Colon (tissue), 2 donors: ENCODE data around the gene MOXD1.
"Not testable (repeated sequence)": the region's sequence is repeated elsewhere in the genome, so short reads cannot be mapped to it uniquely, and the experiment has no call there.

ENCODE experiments used
- FAIRE-seq: peaks from 2 replicates; lab custom pipeline; 2012; peaks lifted over from hg19 to GRCh38; lab: Jason Lieb, UNC
- donor health status: control.
- donor health status: control.

MOXD1 gene

DNA sequence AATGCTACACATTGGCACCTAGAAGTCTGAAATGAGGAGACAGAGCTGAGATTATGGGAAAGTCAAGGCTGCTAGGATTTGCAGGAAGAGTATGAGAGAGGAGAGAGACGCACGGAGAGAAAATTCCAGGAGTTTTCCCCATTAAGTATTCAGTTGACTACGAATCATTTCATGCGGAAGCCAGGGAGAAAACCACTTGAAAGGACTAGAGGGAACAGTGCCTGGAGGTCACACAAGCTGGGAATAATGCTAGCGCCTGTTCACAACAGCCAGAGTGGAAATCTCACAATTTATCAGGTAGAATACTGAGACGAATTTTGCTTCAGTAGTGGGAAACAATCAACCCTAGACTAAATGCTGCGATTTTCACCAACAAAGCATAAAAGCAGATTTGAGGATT lies 118.6 kb downstream of the MOXD1 start:
- no peak for FAIRE-seq

DNA sequence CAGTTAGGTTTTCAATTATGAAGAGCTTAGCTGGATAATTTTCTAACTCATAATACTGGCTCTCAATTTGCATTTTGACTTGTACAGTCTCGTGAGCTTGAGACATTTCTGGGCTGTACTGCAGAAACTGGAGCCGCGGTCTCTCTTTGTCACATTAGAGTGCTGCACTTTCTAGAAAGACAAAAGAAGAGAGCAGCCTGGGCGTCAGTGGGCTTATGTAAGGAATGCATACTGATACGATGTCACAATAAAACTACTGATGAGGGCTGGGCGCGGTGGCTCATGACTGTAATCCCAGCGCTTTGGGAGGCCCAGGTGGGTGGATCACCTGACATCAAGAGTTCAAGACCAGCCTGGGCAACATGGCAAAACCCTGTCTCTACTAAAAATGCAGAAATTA lies 120.8 kb downstream of the MOXD1 start:
- no peak for FAIRE-seq

- FAIRE-seq: no peak
Measured at GRCh38 chr6:132279592-132280139, 121.6 kb downstream of the MOXD1 start.

- FAIRE-seq: no peak
Measured at GRCh38 chr6:132275066-132275970, 126.0 kb downstream of the MOXD1 start.

DNA sequence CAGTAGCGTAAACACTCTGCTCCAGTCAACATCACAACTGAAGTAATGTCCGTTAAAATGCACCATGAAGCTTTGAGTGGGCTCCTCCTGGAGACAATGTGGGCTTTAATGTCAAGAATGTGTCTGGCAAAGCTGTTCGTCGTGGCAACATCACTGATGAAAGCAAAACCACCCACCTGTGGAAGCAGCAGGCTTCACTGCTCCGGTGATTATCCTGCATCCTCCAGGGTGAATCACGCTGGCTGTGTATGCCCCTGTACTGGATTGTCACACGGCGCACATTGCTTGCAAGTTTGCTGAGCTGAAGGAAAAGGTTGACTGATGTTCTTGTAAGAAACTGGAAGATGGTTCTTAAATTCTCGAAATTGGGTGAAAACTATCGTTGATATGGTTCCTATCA lies 128.5 kb downstream of the MOXD1 start:
- no peak for FAIRE-seq

- no peak for FAIRE-seq
Measured at GRCh38 chr6:132270726-132271402, 130.4 kb downstream of the MOXD1 start.

DNA sequence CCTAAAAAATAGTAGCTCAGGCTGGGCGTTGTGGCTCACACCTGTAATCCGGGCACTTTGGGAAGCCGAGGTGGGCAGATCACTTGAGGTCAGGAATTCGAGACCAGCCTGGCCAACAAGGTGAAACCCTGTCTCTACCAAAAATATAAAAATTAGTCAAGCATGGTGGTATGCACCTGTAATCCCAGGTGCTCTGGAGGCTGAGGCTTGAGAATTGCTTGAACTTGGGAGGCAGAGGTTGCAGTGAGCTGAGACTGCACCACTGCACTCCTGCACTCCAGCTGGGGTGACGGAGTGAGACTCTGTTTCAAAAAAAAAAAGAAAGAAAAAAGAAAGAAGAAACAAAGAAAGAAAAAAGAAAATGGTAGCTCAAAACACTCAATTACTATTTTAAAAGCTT lies 132.6 kb downstream of the MOXD1 start:
- not testable (repeated sequence) for FAIRE-seq

DNA sequence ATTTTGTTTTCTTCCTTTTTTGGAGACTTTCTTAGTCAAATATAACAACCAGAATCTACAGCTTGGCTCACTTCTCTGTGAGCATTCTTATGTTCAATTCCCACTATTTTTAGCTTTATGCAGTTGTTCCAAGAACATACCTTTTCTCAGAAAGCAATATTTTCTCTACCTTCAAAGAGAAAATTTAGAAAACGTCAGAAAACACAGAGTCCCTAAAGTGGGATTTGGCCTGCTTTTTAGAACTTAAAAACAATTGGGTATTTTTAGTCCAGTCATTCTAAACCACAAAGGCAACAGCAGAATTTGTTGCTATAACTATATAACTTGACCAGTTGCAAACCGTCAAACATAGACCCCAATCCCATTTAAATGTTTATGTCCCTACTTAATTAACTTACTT lies 133.1 kb downstream of the MOXD1 start:
- no peak for FAIRE-seq

DNA sequence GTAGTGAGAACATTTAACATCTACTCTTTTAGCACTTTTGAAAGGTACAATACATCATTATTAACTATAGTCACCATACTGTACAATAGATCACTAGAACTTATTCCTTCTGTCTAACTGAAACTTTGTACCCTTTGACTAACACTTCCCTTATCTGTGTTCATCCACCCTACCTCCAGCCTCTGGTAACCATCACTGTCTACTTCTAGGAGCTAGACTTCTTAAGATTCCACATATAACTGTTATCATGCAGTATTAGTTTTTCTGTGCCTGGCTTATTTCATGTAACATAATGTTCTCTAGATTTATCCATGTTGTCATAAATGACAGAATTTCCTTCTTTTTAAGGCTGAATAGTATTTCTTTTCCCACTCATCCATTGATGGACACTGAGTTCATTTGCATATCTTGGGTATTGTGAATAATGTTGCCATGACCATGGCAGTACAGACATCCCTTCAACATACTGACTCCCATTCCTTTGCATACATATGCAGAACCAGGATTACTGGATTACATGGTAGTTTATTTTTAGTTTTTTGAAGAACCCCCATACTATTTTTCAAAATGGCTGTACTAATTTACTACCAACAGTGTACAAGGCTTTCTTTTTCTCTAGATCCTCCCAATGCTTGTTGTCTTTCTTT lies 135.7 kb downstream of the MOXD1 start:
- no peak for FAIRE-seq

- FAIRE-seq: no peak
Measured at GRCh38 chr6:132264021-132264500, 137.2 kb downstream of the MOXD1 start.

DNA sequence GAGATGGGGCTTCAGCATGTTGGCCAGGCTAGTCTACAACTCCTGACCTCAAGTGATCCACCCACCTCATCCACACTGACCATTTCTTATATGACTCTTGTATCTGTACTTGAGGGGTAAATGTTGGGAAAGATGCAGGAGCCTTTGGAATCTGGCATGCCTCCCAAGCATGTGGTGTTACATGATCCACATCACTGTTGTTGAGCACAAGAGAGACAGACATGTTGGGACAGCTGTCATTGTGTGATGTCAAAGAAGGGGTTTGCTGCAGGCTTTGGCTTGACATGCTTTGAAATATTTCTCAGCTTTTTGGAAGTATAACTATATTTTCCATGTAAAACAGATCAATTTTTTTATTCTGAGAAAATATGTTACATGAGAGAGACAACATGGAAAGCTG lies 139.9 kb downstream of the MOXD1 start:
- no peak for FAIRE-seq

- FAIRE-seq: no peak
Measured at GRCh38 chr6:132259070-132259469, 142.2 kb downstream of the MOXD1 start.

DNA sequence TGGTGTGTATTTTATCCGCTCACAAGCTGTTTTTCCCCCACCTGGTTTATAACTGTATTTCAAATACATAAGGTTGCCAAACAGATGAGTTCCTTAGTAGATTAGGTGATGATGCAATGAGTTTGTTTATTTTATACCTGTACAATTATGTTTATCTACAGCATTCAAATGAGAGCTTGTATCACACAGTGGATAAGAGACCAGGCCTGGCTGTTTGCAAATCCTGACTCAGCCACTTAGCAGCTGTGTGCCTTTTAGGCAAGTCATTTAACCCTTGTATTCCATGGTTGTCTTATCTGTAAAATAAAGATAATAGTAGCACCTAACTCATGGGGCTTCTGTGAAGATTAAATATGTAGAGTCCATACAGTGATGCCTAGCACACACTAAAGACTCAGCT lies 143.7 kb downstream of the MOXD1 start:
- no peak for FAIRE-seq

DNA sequence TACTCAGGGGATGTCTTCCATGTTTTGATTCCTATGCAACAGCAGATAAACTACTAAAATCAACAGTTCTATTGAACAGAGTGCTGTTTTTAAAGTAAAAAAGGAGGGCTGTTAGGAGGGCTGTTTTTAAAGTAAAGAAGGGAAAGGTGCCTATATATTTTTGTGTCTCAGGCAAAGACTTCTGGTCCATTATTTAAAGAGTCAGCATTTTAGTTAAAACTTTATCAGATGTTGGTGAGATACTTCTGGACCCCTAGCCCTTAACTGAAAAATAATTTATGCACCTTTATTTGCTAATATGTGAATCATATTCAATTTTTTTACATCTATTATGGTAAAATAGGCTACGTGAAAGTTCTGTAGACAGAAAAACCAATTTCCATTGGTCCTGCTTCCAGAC lies 144.8 kb downstream of the MOXD1 start:
- FAIRE-seq: no peak

DNA sequence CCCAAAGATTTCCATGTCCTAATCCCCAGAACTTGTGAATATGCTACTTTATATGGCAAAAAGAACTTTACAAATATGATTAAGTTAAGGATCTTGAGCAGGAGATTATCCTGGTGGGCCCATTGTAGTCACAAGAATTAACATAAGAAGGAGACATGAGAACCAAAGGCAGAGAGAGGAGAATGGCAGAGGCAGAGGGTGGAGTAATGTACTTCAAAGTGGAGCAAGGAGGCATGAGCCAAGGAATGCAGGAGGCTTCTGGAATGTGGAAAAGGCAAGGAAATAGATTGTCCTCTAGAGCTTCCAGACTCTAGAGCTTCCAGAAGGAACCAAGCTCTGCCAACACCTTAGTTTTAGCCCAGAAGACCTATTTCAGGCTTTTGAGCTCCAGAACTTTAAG lies 147.4 kb downstream of the MOXD1 start:
- no peak for FAIRE-seq

- no peak for FAIRE-seq
Measured at GRCh38 chr6:132253211-132253610, 148.1 kb downstream of the MOXD1 start.

- FAIRE-seq: no peak
Measured at GRCh38 chr6:132252113-132252512, 149.2 kb downstream of the MOXD1 start.

DNA sequence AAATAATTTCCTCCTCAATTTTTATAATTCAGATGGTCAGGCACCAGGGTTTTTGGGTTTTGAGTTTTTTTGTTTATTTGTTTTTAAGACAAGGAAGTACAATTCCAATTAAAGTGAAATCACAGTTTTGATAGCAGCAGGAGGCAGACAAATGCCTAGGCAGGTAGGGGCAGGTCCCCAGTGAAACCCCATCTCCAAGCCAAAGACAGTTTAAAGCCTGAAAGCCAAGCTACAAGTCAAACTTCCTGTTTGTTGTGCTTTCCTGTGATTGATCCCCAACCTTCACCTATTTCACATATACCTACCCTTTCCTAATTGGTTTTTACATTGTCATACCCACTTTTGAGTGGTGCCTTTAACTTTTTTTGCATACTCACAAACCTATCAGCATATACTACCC lies 149.6 kb downstream of the MOXD1 start:
- FAIRE-seq: no peak

DNA sequence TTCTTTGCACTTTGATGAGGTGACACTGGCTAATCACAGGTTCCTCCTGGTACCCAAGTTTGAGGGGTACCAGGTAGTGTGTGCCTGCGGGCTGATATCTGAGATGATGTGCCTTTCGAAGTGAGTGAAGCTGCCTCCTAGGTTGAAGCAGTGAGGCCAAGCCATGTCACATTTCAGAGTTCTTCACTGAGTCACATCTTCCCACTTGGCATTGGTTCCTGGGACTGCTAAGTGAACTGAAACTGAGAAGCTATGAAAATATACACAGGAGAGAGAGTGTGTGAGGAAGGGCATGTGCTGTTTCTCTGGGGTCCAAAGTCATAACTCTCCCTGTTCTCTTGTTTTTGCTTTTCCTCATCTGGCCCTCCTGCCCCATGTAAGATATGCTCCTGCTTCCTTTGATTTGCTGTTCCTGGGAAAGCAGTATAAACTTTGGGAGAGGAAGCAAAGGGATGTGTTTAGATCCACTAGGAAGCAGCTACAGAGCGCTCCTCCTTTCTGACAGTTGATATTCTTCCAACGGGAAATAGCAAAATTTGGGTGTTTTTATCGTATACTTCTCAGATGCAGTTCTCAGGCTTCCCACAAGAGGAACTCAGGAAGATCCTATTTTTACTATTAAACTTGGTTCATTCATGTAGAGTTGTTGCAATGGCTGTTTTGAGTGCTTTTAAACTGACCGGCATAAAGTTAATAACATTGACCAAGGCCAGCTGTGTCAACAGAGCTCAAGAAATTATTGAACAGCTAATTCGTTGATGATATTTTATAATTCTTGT lies 153.7 kb downstream of the MOXD1 start:
- no peak for FAIRE-seq

DNA sequence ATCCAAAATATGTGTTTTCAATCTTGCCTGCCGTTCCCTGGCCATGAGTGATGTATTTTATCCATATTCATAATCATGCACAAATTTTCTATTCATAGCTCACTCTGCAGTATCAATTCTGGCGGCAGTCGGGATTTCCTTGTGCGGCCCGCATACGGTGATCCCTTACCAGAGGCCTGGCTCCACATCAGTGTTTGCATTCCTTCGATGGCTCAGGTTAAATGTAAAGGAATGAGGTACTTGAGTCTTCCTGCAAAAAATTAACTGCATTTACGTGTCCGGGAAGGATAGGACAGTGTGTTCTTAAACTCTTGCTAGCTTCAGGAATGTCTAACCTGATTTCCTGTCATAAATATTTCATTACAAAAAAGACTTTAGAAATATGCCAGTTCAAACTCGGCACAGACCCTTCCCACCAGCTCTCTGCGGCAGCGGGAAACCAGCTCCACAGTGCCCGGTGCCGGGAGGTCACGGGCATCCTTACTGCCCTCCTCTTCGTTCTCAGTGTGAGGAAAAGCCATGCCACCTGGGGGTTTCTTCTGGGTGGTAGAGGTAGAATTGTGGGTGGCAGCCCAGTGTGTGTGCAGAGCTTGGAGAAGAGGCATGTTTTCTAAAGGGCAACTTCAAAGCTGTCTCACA lies 154.5 kb downstream of the MOXD1 start:
- FAIRE-seq: no peak

DNA sequence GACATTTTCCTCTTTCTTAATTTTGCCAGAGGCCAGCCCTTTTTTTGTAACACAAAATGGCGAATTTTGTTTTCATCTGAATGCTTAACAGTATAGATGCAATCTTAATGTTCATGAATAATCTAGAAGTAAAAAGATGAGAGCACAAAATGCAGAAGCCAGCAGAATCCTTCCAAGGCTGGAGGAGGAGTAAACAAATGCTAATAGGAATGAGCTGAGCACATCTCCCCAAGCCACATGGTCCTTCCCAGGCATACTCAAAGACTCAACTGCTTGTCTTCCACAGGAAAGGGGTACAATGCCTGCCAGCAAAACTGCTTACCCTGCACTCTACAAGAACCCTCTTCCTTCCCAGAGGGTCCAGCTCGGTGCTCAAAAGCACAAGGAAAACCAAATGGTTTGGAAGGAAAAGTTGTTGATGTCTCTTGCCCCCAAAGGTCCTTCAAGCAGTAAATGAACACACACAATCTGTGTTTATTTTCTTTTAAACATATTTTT lies 155.1 kb downstream of the MOXD1 start:
- FAIRE-seq: no peak
